Measurements from ENCODE around the gene ZSCAN10. TPM values are rescaled to one million over a fixed set of nuclear protein-coding genes. Genes with fewer than 3 reads are reported as not detected.
"Not testable (repeated sequence)": the region's sequence is repeated elsewhere in the genome, so short reads cannot be mapped to it uniquely, and the experiment has no call there.

Gene ZSCAN10
- total RNA-seq, 1 experiment from 2014 or later = 0.73 TPM

GRCh38 chr16:3087243-3088235 is 11.6 kb downstream of the ZSCAN10 start:
- Histone ChIP-seq H3K27me3 (no peaks in the 10 kb centered on the region), H3K36me3 (no peaks in the 10 kb centered on the region), H3K4me1 (peaks cover 36% of the 10 kb centered on the region), H3K27ac (no peak overlapping the region), H3K9me3 (replicated peaks) (no peaks in the 10 kb centered on the region), H3K4me3 (no peak overlapping the region)
- DNase-seq = peak; percentile 31 to 53

DNA sequence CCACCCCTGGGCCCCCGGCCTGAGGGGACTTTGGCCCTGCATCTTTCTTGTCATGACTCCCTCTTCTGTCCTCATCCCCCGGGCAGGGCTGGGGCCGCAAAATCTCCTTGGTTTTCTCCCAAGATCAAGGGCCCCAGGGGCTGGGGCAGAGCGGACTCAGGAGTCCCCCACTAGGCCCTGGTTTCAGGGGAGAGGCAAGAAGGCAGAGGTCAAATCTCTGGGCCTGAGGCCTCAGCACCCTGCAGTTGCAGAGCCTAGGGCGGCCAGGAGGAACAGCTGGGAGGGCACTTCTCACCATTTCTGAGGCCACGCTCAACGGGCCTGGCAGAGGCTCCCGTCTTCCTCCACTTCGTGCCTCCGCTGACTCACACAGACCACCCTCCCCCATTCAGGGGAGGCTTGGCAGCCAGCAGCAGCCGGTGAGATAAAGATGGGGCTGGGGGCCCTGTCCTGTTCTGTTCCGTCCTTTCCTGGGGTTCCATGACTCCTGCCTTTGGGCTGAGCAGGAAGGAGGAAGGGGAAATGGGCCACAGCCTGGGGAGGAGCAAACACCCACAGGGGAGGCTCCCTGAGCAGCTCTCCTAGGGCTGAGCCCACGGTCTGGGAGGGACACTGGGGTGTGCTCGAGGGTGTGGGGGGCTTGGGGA is 12.4 kb downstream of the ZSCAN10 start:
- Histone ChIP-seq H3K36me3 (no peaks in the 10 kb centered on the region), H3K27ac (no peak overlapping the region), H3K4me1 (peaks cover 33% of the 10 kb centered on the region), H3K9me3 (replicated peaks) (no peaks in the 10 kb centered on the region), H3K4me3 (no peak overlapping the region), H3K27me3 (no peaks in the 10 kb centered on the region)
- DNase-seq = no peak

DNA sequence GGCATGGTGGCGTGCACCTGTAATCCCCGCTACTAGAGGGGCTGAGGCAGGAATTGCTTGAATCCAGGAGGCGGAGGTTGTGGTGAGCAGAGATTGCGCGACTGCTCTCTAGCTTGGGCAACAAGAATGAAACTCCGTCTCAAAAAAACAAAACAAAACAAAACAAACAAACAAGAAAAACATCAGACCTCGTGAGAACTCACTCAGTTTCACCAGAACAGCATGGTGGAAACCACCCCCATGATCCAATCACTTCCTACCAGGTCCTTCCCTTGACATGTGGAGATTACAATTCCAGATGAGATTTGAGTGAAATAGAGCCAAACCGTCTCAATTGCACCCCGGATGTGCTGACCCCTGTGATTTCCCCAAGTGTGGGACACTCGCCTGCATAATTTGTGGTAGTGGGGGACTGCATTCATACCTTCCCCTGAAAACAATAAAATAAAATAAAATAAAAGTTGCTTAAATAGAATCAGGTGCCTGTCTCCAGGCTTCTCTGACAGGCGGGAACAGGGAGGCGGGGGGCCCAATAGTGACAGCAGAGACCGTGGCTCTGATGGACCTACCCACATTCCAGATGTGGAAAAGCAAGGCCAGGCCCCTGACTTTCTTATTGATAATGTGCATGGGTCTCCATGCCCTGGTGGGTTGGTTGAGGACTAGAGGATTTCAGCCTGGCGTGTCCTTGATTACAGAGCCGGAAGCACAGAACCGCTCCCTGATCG is 13.1 kb downstream of the ZSCAN10 start:
- Histone ChIP-seq H3K9me3 (replicated peaks) (no peaks in the 10 kb centered on the region), H3K4me3 (no peak overlapping the region), H3K36me3 (no peaks in the 10 kb centered on the region), H3K27me3 (no peaks in the 10 kb centered on the region), H3K27ac (no peak overlapping the region), H3K4me1 (peaks cover 27% of the 10 kb centered on the region)
- DNase-seq = no peak

DNA sequence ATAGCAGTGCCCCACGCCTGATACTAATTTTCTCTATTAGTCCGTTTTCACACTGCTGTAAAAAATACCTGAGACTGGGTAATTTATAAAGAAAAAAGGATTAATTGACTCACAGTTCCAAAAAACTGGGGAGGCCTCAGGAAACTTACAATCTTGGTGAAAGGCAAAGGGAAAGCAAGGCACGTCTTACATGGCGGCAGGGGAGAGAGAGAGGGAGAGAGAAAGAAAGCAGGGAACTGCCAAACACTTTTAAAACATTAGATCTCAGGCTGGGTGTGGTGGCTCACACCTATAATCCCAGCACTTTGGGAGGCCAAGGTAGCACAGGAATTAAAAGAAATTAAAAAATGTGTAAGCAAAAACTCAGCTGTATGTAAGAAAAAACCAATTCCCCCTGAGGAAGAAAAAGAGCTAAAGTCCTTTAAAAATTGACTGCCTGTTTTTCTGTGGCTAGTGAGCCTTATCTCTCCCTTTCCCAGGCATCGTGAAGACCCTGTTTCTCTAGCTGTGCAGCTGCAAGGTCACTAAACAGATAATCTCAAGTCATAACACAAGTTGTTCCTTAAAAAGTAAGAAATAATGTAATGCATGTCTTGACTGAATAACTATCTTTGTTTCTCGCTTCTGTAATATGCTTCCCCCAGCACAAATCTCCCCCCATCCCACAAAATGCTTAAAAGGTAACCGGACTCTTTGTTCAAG is 14.0 kb downstream of the ZSCAN10 start:
- Histone ChIP-seq H3K27me3 (no peaks in the 10 kb centered on the region), H3K36me3 (no peaks in the 10 kb centered on the region), H3K27ac (no peak overlapping the region), H3K4me1 (peaks cover 26% of the 10 kb centered on the region), H3K9me3 (replicated peaks) (no peaks in the 10 kb centered on the region), H3K4me3 (no peak overlapping the region)
- DNase-seq = no peak

- Histone ChIP-seq H3K4me1 (peaks cover 24% of the 10 kb centered on the region), H3K36me3 (no peaks in the 10 kb centered on the region), H3K9me3 (replicated peaks) (no peaks in the 10 kb centered on the region), H3K4me3 (no peak overlapping the region), H3K27me3 (no peaks in the 10 kb centered on the region), H3K27ac (no peak overlapping the region)
- no peak for DNase-seq
Measured at GRCh38 chr16:3084491-3084890, 14.6 kb downstream of the ZSCAN10 start.

DNA sequence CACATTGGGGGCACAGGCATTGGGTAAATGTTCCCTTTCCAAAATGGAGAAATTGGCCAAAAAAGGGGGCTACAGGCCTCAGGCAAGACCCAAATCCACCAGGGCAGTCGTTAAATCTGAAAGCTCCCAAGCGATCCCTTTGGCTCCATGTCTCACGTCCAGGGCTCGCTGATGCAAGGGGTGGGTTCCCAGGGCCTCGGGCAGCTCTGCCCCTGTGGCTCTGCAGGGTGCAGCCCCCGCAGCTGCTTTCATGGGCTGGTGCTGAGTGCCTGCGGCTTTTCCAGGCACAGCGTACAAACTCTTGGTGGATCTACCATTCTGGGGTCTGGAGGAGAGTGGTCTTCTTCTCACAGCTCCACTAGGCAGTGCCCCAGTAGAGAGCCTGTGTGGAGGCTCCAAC is 15.7 kb downstream of the ZSCAN10 start:
- DNase-seq; H3K9me3 ChIP-seq (replicated peaks); H3K4me3 ChIP-seq; H3K36me3 ChIP-seq; H3K27me3 ChIP-seq; H3K27ac ChIP-seq: not testable (repeated sequence)
- peaks cover 23% of the 10 kb centered on the region for H3K4me1 ChIP-seq

- not testable (repeated sequence) for H3K36me3 ChIP-seq; H3K9me3 ChIP-seq (replicated peaks); H3K4me3 ChIP-seq; H3K27me3 ChIP-seq; H3K27ac ChIP-seq; DNase-seq
- peaks cover 23% of the 10 kb centered on the region for H3K4me1 ChIP-seq
Measured at GRCh38 chr16:3081957-3082356, 17.1 kb downstream of the ZSCAN10 start.

- DNase-seq = no peak
- no peaks in the 10 kb centered on the region for H3K36me3 ChIP-seq
Measured at GRCh38 chr16:3080024-3080423, 19.1 kb downstream of the ZSCAN10 start.

GRCh38 chr16:3076577-3076976 is 22.5 kb downstream of the ZSCAN10 start:
- Histone ChIP-seq H3K9me3 (replicated peaks) (no peaks in the 10 kb centered on the region; the same call in 1 of the 2 replicates), H3K36me3 (no peaks in the 10 kb centered on the region), H3K4me3 (no peak overlapping the region), H3K27me3 (no peaks in the 10 kb centered on the region), H3K4me1 (peaks cover 36% of the 10 kb centered on the region), H3K27ac (peak overlapping the region; percentile 37; the same call in 1 of the 2 replicates)
- DNase-seq = peak in 1 of 2 experiments; percentile 41

More at GRCh38 chr16:3080024-3080423, 19.1 kb downstream of the ZSCAN10 start:
- H3K4me3 ChIP-seq = no peak overlapping the region
- no peak overlapping the region for H3K27ac ChIP-seq
- H3K27me3 ChIP-seq = no peaks in the 10 kb centered on the region
- no peaks in the 10 kb centered on the region; the same call in 1 of the 2 replicates for H3K9me3 ChIP-seq (replicated peaks)
- H3K4me1 ChIP-seq = peaks cover 35% of the 10 kb centered on the region

GRCh38 chr16:3075946-3076345 is 23.1 kb downstream of the ZSCAN10 start:
- H3K36me3 ChIP-seq; H3K27ac ChIP-seq; H3K9me3 ChIP-seq (replicated peaks); DNase-seq; H3K27me3 ChIP-seq; H3K4me3 ChIP-seq: not testable (repeated sequence)
- peaks cover 36% of the 10 kb centered on the region for H3K4me1 ChIP-seq

DNA sequence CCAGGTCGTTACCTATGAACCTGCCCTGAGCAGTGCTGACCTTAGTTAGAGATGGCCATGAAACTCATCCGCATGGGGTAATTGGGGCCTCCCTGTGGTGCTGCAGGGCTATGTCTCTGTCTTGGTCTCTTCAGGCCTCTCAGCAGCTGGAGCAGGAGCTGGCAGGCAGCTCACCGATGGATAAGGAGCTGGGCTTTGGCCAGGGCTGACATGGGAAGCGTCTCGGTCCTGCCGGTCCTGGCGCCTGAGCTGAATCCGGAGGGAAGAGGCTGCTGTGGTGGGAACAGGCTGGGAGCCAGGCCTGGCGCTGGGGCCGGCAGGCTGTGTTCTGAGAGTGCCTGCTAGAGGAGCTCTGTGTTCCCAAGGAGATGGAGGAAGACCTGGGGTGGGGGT is 23.6 kb downstream of the ZSCAN10 start:
- H3K4me3 ChIP-seq = no peak overlapping the region
- peak; percentile 53 to 55 for DNase-seq

DNA sequence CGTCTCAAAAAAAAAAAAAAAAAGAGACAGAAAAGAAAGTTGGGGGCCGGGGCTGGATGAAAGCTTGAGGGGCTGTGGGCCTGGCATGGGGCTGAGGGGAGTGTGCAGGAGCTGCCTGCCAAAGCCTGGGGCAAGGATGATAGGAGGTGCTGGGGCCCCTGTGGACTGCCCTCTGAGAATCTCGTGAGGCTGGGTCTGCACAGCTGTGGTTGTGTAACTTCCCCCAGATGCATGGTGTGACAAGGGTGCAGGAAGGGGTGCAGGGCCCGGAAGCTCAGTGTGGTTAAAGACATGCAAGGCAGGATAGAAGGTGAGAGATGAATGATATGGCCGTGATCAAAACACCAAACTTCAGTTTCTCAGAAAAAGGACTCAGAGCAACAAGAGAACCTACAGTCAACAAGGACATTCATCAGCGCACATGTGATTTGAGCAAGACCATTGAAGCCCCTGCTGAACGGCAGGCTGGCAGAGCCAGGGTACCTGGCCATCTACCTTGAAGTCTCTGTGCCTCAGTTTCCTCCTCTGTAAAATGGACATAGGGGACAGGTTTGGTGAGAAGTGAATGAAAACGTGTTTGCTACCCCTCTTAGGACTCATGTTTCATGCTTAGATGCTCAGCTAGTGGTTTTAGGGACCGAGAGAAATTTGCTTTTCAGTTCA is 24.1 kb downstream of the ZSCAN10 start:
- Histone ChIP-seq H3K4me1 (peaks cover 42% of the 10 kb centered on the region), H3K27me3 (no peaks in the 10 kb centered on the region), H3K4me3 (no peak overlapping the region)

More for the DNA sequence above, 23.6 kb downstream of the ZSCAN10 start:
- Histone ChIP-seq H3K4me1 (peaks cover 40% of the 10 kb centered on the region), H3K9me3 (replicated peaks) (no peaks in the 10 kb centered on the region; the same call in 1 of the 2 replicates), H3K27ac (no peak overlapping the region), H3K27me3 (no peaks in the 10 kb centered on the region), H3K36me3 (no peaks in the 10 kb centered on the region)

GRCh38 chr16:3073448-3073847 is 25.6 kb downstream of the ZSCAN10 start:
- Histone ChIP-seq H3K9me3 (replicated peaks) (no peaks in the 10 kb centered on the region; the same call in 1 of the 2 replicates), H3K27ac (no peak overlapping the region), H3K4me3 (no peak overlapping the region), H3K27me3 (no peaks in the 10 kb centered on the region), H3K4me1 (peaks cover 38% of the 10 kb centered on the region), H3K36me3 (peaks cover 7% of the 10 kb centered on the region)
- no peak for DNase-seq

More for the DNA sequence above, 24.1 kb downstream of the ZSCAN10 start:
- no peak for DNase-seq
- Histone ChIP-seq H3K36me3 (no peaks in the 10 kb centered on the region), H3K27ac (no peak overlapping the region), H3K9me3 (replicated peaks) (no peaks in the 10 kb centered on the region; the same call in 1 of the 2 replicates)

Data from SJCRH30 (cell line).